WTC11 (cell line): ENCODE results near the gene JUND. TPM values are rescaled to one million over a fixed set of nuclear protein-coding genes. Genes with fewer than 3 reads are reported as not detected.
A peak's percentile ranks its signal among the peaks of the same experiment; 100 is the strongest.

Source experiments
- ATAC-seq: fragments of 200-7000 bp; cut with Tn5 transposase; 2 replicates; pipeline ENCODE4 v1.10.0; 2021; ENCODE audit warnings: mild to moderate bottlenecking, moderate library complexity
- CTCF ChIA-PET: fragments of 300-600 bp; sonication (Branson Sonifier 250); formaldehyde crosslinking; loops from one replicate; lab custom pipeline; 2021; ENCODE audit warnings: antibody characterized with exemption; lab: Charles Lee
- POLR2A ChIA-PET: fragments of 350-600 bp; sonication (Branson Sonifier 250); formaldehyde crosslinking; loops from one replicate; lab custom pipeline; 2021; ENCODE audit warnings: antibody characterized with exemption; lab: Charles Lee
- DNase-seq: peaks from one replicate; pipeline ENCODE4 v3.0.0; 2021; ENCODE audit warnings: low spot score
- H3K27ac Mint-ChIP-seq: 2 replicates; pipeline ENCODE4 v1.8.0; 2021; ENCODE audit warnings: mixed read lengths
- H3K27me3 Mint-ChIP-seq: 2 replicates; pipeline ENCODE4 v1.8.0; 2021; ENCODE audit warnings: low read depth, mild to moderate bottlenecking, moderate library complexity, mixed read lengths
- H3K36me3 Mint-ChIP-seq: 2 replicates; pipeline ENCODE4 v1.8.0; 2021; ENCODE audit warnings: mixed read lengths
- H3K4me1 Mint-ChIP-seq: 2 replicates; pipeline ENCODE4 v1.8.0; 2022; ENCODE audit warnings: mixed read lengths
- H3K4me3 Mint-ChIP-seq: 2 replicates; pipeline ENCODE4 v1.8.0; 2021; ENCODE audit warnings: mild to moderate bottlenecking, moderate library complexity, mixed read lengths
- H3K9me3 Mint-ChIP-seq: 2 replicates; pipeline ENCODE4 v1.8.0; 2021; ENCODE audit warnings: mixed read lengths
- GTF2I ChIP-seq: fragments of 250-450 bp; sonication (Bioruptor Pico); conservative IDR thresholded peaks from 2 replicates; pipeline ENCODE4 v1.4.0; 2021; ENCODE audit warnings: mild to moderate bottlenecking
- IRF2 ChIP-seq: sonication (generic); formaldehyde crosslinking; IDR thresholded peaks from 2 replicates; pipeline ENCODE4 v1.8.0; 2022; ENCODE audit warnings: low read depth, missing genetic modification reagents, borderline replicate concordance
- RORB ChIP-seq: fragments of 250-450 bp; sonication (Bioruptor Pico); IDR thresholded peaks from 2 replicates; pipeline ENCODE4 v1.9.0; 2021; ENCODE audit warnings: mild to moderate bottlenecking
- SMAD4 ChIP-seq: sonication (generic); formaldehyde crosslinking; IDR thresholded peaks from 2 replicates; pipeline ENCODE4 v1.8.0; 2022; ENCODE audit warnings: mild to moderate bottlenecking, missing genetic modification reagents
- ZNF138 ChIP-seq: sonication (generic); formaldehyde crosslinking; conservative IDR thresholded peaks from 2 replicates; pipeline ENCODE4 v1.8.1; 2022; ENCODE audit warnings: mild to moderate bottlenecking, moderate library complexity, missing genetic modification reagents
- ZNF232 ChIP-seq: sonication (generic); formaldehyde crosslinking; IDR thresholded peaks from 2 replicates; pipeline ENCODE4 v1.8.0; 2022; ENCODE audit warnings: mild to moderate bottlenecking, missing genetic modification reagents
- total RNA-seq: library from RNA; stranded (reverse); gene quantifications from 3 replicates; pipeline ENCODE4 v1.2.3, GENCODE V29; 2021
- TF ChIP-seq, protein P1 (sequence below): sonication (generic); formaldehyde crosslinking; IDR thresholded peaks from 2 replicates; pipeline ENCODE4 v1.8.0; 2022; ENCODE audit warnings: missing genetic modification reagents
- TF ChIP-seq, protein P2 (sequence below): fragments of 250-450 bp; sonication (Bioruptor Pico); IDR thresholded peaks from 2 replicates; pipeline ENCODE4 v1.9.0; 2021; ENCODE audit warnings: mild to moderate bottlenecking
- TF ChIP-seq, protein P3 (sequence below): fragments of 200-600 bp; IDR thresholded peaks from 2 replicates; pipeline ENCODE4 v1.8.0; 2022; ENCODE audit warnings: antibody characterized with exemption
- TF ChIP-seq, protein P4 (sequence below): fragments of 250-450 bp; sonication (Bioruptor Pico); IDR thresholded peaks from 2 replicates; pipeline ENCODE4 v1.9.0; 2021; ENCODE audit warnings: mild to moderate bottlenecking
- TF ChIP-seq, protein P5 (sequence below): sonication (generic); formaldehyde crosslinking; IDR thresholded peaks from 2 replicates; pipeline ENCODE4 v1.8.0; 2022; ENCODE audit warnings: mild to moderate bottlenecking, missing genetic modification reagents
- TF ChIP-seq, protein P6 (sequence below): sonication (generic); formaldehyde crosslinking; IDR thresholded peaks from 2 replicates; pipeline ENCODE4 v1.8.1; 2022; ENCODE audit warnings: mild to moderate bottlenecking, missing genetic modification reagents, moderate library complexity, borderline replicate concordance

Gene JUND
- total RNA-seq, 1 experiment from 2014 or later, result 121 TPM

DNA sequence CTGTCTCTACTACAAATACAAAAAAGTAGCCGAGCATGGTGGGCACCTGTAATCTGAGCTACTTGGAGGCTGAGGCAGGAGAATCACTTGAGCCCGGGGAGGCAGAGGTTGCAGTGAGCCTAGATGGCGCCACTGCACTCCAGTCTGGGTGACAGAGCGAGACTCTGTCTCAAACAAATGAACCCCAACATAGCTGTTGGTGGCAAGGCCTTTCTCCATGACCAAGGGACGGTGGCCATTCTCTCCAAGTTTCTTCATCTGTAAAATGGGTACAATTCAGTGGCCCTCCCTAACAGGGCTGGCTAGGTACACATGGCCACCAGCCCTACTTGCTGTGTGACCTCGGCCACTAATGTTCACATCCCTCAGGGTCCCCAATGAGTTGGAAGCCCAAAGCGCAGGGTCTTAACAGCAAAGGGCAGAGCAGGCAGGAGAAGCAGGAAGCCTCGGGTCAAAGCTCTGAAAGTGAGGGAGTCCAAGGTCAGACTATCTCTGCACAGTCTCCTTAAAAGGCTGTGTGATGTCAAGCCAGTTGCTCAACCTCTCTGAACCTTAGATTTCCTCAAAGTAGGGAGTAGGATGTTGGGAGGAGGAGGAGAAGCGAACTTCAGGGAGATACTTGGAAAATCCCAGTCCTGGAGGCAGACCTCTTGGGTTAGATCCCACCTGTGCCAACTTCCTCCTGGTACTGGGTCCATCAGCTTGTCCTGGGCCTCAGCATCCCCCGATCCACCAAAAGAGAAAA lies 2.7 kb downstream of the JUND start:
- Mint-ChIP-seq H3K4me3 (peak overlapping the region; percentile 96), H3K4me1 (peaks cover 24% of the 10 kb centered on the region), H3K27me3 (no peaks in the 10 kb centered on the region; the same call in 1 of the 2 replicates), H3K27ac (peak overlapping the region; percentile 99), H3K9me3 (no peaks in the 10 kb centered on the region), H3K36me3 (peaks cover 12% of the 10 kb centered on the region)
- CTCF ChIA-PET, result interaction anchor here (0.5 to 6.8 kb wide), 54 partner anchors 8 to 331 kb away, joined by 3 to 240 read pairs (median 7); partner anchors contain the start of genes GDF15, LSM4, MPV17L2 and PGPEP1
- 0 out of 2 replicates have a peak, but pooled peaks have one; percentile 25 for TF ChIP-seq GTF2I (CRISPR knock-in tag)
- TF ChIP-seq, protein P1, sequence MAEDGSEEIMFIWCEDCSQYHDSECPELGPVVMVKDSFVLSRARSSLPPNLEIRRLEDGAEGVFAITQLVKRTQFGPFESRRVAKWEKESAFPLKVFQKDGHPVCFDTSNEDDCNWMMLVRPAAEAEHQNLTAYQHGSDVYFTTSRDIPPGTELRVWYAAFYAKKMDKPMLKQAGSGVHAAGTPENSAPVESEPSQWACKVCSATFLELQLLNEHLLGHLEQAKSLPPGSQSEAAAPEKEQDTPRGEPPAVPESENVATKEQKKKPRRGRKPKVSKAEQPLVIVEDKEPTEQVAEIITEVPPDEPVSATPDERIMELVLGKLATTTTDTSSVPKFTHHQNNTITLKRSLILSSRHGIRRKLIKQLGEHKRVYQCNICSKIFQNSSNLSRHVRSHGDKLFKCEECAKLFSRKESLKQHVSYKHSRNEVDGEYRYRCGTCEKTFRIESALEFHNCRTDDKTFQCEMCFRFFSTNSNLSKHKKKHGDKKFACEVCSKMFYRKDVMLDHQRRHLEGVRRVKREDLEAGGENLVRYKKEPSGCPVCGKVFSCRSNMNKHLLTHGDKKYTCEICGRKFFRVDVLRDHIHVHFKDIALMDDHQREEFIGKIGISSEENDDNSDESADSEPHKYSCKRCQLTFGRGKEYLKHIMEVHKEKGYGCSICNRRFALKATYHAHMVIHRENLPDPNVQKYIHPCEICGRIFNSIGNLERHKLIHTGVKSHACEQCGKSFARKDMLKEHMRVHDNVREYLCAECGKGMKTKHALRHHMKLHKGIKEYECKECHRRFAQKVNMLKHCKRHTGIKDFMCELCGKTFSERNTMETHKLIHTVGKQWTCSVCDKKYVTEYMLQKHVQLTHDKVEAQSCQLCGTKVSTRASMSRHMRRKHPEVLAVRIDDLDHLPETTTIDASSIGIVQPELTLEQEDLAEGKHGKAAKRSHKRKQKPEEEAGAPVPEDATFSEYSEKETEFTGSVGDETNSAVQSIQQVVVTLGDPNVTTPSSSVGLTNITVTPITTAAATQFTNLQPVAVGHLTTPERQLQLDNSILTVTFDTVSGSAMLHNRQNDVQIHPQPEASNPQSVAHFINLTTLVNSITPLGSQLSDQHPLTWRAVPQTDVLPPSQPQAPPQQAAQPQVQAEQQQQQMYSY (CRISPR knock-in tag), result no peak
- TF ChIP-seq, protein P2, sequence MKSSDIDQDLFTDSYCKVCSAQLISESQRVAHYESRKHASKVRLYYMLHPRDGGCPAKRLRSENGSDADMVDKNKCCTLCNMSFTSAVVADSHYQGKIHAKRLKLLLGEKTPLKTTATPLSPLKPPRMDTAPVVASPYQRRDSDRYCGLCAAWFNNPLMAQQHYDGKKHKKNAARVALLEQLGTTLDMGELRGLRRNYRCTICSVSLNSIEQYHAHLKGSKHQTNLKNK, result 0 out of 2 replicates have a peak, but pooled peaks have one; percentile 35
- 0 out of 2 replicates have a peak, but pooled peaks have one; percentile 11 for TF ChIP-seq RORB (CRISPR knock-in tag)
- TF ChIP-seq, protein P3, sequence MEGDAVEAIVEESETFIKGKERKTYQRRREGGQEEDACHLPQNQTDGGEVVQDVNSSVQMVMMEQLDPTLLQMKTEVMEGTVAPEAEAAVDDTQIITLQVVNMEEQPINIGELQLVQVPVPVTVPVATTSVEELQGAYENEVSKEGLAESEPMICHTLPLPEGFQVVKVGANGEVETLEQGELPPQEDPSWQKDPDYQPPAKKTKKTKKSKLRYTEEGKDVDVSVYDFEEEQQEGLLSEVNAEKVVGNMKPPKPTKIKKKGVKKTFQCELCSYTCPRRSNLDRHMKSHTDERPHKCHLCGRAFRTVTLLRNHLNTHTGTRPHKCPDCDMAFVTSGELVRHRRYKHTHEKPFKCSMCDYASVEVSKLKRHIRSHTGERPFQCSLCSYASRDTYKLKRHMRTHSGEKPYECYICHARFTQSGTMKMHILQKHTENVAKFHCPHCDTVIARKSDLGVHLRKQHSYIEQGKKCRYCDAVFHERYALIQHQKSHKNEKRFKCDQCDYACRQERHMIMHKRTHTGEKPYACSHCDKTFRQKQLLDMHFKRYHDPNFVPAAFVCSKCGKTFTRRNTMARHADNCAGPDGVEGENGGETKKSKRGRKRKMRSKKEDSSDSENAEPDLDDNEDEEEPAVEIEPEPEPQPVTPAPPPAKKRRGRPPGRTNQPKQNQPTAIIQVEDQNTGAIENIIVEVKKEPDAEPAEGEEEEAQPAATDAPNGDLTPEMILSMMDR, result peak; percentile 41; the same call in 1 of the 2 replicates
- POLR2A ChIA-PET, result interaction anchor here (0.6 to 5.1 kb wide), 21 partner anchors 9 to 160 kb away, joined by 3 to 200 read pairs (median 6); partner anchors contain the start of genes LSM4, RAB3A and SSBP4
- ATAC-seq (no peak), DNase-seq (no peak)

DNA sequence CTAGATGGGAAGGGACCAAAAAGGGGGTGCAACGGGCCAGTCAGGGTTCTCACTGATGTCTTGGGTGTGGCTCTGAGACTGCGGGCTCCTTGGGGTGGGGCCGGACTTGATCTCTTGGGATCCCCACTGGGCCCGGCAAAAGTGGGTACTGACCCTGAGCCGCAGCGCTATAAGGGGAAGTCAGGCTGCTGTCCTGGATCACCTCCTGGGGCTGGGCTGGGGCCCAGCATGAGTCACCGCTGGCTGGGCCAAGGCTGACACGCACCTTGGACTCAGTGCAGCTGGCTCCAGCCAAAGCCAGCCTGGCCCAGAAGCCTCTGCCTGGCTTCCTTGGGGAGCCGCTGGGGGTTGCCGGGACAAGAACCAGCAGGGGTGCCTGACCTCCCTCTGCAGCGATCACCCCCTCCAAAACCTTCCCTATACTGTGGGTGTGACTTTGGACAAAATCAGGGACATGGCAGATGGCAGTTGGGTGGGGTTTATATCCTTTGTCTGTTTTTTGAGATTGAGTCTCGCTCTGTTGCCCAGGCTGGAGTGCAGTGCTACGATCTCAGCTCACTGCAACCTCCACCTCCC lies 6.6 kb downstream of the JUND start:
- Mint-ChIP-seq H3K4me1 (peaks cover 19% of the 10 kb centered on the region), H3K36me3 (peaks cover 12% of the 10 kb centered on the region), H3K9me3 (no peaks in the 10 kb centered on the region), H3K27me3 (peaks cover 11% of the 10 kb centered on the region), H3K27ac (peak overlapping the region; percentile 53; the same call in 1 of the 2 replicates), H3K4me3 (no peak overlapping the region)
- ATAC-seq, result no peak
- no peak for DNase-seq
- no peak for TF ChIP-seq ZNF232
- TF ChIP-seq, protein P4, sequence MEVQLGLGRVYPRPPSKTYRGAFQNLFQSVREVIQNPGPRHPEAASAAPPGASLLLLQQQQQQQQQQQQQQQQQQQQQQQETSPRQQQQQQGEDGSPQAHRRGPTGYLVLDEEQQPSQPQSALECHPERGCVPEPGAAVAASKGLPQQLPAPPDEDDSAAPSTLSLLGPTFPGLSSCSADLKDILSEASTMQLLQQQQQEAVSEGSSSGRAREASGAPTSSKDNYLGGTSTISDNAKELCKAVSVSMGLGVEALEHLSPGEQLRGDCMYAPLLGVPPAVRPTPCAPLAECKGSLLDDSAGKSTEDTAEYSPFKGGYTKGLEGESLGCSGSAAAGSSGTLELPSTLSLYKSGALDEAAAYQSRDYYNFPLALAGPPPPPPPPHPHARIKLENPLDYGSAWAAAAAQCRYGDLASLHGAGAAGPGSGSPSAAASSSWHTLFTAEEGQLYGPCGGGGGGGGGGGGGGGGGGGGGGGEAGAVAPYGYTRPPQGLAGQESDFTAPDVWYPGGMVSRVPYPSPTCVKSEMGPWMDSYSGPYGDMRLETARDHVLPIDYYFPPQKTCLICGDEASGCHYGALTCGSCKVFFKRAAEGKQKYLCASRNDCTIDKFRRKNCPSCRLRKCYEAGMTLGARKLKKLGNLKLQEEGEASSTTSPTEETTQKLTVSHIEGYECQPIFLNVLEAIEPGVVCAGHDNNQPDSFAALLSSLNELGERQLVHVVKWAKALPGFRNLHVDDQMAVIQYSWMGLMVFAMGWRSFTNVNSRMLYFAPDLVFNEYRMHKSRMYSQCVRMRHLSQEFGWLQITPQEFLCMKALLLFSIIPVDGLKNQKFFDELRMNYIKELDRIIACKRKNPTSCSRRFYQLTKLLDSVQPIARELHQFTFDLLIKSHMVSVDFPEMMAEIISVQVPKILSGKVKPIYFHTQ (CRISPR knock-in tag), result 0 out of 2 replicates have a peak, but pooled peaks have one; percentile 16
- CTCF ChIA-PET, result interaction anchor here (0.6 to 4.0 kb wide), 15 partner anchors 15 to 138 kb away, joined by 3 to 24 read pairs (median 4); partner anchors contain the start of genes LSM4, MPV17L2 and RAB3A
- POLR2A ChIA-PET, result interaction anchor here (0.7 to 1.6 kb wide), 2 partner anchors 30 to 58 kb away, joined by 4 read pairs; no protein-coding TSS in a partner anchor

DNA sequence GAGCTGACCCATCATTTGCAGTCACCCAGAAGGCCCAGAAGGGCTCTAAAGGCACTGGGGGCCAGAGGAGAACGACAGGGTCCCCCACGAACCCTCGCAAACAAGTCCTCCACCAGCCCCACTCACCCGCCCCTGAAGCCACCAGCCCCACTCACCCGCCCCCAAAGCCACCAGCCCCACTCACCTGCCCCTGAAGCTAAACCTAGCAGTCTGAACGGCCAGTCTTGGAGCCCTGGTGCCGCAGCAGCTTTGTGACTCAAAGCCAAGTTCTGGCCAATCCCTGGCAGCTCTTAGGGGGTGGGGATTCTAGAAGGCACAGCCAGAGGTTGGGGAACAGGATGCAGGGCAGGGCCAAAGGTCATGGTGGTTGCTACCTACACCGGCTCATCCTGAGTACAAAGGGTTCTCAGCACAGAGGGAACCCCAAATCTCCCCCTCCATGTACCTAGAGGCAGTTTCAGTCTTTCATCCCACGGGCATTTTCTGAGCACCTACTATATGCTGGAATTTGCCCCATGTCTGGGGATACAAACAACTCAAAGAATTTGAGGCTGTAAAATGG lies 7.1 kb downstream of the JUND start, which contains the start of gene IQCN:
Gene IQCN, minus strand, starts transcription at position 234 of the 562 bp plus-strand sequence. CDS start 4,974 bp downstream, outside the sequence.
- ATAC-seq (peak; percentile 42), DNase-seq (no peak)
- CTCF ChIA-PET, result interaction anchor here (0.6 to 4.0 kb wide), 13 partner anchors 15 to 138 kb away, joined by 3 to 24 read pairs (median 4); partner anchors contain the start of genes MPV17L2 and RAB3A
- TF ChIP-seq, protein P5, sequence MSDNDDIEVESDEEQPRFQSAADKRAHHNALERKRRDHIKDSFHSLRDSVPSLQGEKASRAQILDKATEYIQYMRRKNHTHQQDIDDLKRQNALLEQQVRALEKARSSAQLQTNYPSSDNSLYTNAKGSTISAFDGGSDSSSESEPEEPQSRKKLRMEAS (CRISPR knock-in tag), result no peak
- TF ChIP-seq IRF2 (CRISPR knock-in tag) (no peak), ZNF138 (CRISPR knock-in tag) (no peak), ZNF232 (no peak), SMAD4 (CRISPR knock-in tag) (no peak)
- TF ChIP-seq, protein P6, sequence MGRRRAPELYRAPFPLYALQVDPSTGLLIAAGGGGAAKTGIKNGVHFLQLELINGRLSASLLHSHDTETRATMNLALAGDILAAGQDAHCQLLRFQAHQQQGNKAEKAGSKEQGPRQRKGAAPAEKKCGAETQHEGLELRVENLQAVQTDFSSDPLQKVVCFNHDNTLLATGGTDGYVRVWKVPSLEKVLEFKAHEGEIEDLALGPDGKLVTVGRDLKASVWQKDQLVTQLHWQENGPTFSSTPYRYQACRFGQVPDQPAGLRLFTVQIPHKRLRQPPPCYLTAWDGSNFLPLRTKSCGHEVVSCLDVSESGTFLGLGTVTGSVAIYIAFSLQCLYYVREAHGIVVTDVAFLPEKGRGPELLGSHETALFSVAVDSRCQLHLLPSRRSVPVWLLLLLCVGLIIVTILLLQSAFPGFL, result no peak

More for the DNA sequence above, 7.1 kb downstream of the JUND start, which contains the start of gene IQCN:
- peaks cover 18% of the 10 kb centered on the region for H3K4me1 Mint-ChIP-seq
- H3K36me3 Mint-ChIP-seq, result peaks cover 6% of the 10 kb centered on the region
- peaks cover 11% of the 10 kb centered on the region for H3K27me3 Mint-ChIP-seq
- no peak within 1 kb of the TSS for H3K4me3 Mint-ChIP-seq
- peak within 1 kb of the TSS; percentile 53; the same call in 1 of the 2 replicates for H3K27ac Mint-ChIP-seq
- H3K9me3 Mint-ChIP-seq, result no peaks in the 10 kb centered on the region
- POLR2A ChIA-PET, result interaction anchor here (0.7 kb wide), 1 partner anchor 59 kb away, joined by 4 read pairs; no protein-coding TSS in a partner anchor
